LNCaP clone FGC (cell line): ENCODE results near the gene AP1S1.
A peak's percentile ranks its signal among the peaks of the same experiment; 100 is the strongest.

ENCODE experiments used
- DNase-seq: peaks from one replicate; pipeline ENCODE4 v3.0.0-alpha.2; 2011; ENCODE audit warnings: low read depth
- H3K4me3 ChIP-seq: 2 replicates; pipeline ENCODE4 v1.5.1; 2011; ENCODE audit warnings: mild to moderate bottlenecking, low read depth, low read length, control low read depth
- TF ChIP-seq, protein P1 (sequence below): IDR thresholded peaks from 2 replicates; pipeline ENCODE4 v1.5.1; 2012; ENCODE audit warnings: mild to moderate bottlenecking; ENCODE audit not compliant: control insufficient read depth, insufficient read depth; ENCODE audit errors: extremely low read depth

The AP1S1 gene

DNA sequence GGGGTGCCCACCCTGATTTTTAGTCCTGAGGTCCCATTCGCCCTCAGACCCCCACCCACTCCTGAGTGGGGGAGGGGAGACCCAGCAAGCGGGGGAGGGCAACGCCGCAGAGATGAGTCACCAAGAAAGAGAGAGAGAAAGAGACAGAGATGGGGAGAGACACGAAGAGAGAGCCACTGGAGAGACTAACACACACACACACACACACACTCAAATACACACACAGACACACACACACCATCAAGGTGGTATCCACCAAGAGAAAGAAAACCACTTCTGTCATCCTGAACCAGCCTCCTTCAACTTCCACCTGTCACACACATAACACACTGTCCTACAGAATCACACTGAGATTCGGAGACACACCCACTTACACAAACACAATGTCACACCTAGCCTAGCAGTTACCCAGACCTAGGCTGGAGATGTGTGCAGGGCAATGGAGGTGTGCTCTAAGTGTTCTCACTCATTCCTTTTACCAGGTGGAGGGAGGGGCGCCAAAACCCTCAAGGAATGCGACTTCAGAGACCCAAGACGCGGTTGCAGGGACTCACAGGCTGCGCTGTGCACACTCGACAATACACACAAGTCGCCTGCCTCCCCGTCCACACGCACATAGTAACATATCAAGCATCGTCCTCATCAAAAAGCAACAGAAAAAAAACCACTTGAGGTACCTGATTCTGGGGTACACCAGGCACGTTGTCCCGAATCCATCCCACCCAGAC lies 15.0 kb downstream of the AP1S1 start:
- H3K4me3 ChIP-seq = no peak overlapping the region
- DNase-seq = no peak
- TF ChIP-seq, protein P1, sequence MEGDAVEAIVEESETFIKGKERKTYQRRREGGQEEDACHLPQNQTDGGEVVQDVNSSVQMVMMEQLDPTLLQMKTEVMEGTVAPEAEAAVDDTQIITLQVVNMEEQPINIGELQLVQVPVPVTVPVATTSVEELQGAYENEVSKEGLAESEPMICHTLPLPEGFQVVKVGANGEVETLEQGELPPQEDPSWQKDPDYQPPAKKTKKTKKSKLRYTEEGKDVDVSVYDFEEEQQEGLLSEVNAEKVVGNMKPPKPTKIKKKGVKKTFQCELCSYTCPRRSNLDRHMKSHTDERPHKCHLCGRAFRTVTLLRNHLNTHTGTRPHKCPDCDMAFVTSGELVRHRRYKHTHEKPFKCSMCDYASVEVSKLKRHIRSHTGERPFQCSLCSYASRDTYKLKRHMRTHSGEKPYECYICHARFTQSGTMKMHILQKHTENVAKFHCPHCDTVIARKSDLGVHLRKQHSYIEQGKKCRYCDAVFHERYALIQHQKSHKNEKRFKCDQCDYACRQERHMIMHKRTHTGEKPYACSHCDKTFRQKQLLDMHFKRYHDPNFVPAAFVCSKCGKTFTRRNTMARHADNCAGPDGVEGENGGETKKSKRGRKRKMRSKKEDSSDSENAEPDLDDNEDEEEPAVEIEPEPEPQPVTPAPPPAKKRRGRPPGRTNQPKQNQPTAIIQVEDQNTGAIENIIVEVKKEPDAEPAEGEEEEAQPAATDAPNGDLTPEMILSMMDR = no peak

DNA sequence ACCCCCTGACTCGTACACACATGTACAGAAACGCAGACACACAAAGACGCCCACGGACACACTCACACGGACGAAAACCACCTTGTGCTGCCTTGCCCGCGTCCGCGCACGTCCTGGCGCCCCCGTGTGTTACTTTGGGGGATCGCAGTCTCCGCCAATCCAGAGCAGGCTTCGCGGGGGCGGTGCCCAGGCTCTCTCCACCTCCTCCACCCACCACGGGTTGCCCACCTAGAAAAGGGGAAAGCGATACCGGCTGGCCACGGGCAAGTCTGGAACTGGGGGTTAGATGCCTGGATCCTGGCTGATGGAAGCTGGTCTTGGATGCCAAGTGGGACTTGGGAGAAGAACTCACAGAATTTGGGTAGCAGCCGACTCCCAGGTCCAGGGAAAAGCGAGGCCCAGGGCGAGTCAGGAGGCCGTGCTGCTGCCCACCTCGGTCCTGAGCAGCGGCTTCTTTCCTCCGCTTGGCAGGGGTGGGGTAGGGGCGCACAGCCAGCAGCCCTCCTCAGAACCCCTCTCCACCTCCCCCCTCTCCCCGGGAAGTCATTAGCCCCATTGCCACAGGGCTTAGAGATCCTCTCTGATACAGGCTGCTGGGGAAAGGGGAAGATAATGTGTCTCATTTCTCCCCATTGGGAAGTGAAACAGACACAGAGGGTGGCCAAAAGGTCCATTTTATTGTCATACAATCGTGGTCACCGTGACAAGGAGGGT lies 15.7 kb downstream of the AP1S1 start:
- no peak for DNase-seq
- TF ChIP-seq, protein P1 = peak; percentile 93
- H3K4me3 ChIP-seq = no peak overlapping the region

DNA sequence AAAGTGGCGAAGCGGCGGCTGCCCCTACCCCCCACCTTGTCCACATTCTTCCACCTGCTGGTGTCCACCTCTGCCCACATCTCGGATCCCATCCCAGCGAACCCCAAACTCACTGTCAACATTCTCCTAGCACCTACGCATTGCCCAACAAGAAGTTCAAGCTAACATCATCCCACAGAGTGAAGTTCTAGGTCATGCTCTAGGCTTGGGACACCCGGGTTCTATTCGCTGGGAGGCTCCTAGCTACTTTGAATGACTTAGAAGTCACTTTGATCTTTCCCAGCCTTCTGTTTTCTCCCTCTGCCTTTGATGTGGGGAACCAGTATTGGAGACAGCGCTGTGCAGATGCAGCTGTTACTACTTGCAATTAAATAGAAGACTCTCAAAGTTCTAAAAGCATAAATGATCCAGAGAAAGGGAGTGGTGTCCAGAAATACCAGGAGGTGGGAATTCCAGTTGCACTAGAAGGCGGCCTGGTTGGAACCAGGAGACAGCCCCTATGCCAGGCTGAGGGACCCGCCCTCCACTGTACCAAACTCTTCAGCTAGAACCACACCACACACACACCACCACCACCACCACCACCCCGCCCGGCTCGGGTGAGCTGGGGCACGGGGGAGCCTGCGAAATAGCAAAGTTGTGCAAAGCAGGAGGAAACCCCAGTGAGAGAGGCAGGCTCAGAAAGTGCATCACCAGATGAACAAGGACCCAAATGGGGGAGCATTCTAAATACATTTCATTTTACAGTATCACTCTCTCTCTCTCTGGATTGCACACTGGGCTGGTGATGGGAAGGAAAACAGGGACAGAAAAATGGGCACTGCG lies 16.6 kb downstream of the AP1S1 start:
- H3K4me3 ChIP-seq = no peak overlapping the region
- no peak for DNase-seq
- TF ChIP-seq, protein P1 = no peak

DNA sequence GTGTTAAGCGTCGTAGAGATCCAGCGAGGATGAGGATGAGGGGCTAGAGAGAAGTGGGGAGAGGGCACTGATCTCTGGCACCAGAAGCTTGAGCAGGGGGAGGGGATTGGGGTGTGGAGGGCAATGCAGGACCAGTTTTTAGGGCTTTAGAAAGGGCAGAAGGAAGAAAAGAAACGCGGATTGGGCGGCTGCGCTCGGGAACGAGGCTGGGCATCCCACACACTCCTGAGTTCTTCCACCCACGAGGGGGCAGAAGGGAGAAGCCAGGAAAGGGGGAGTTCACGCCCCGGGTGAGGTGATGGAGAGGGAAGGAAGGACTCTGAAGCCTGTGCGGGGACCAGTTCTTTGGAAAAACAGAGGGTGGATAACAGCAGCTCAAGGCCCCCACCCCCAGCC lies 17.2 kb downstream of the AP1S1 start:
- no peak for DNase-seq
- TF ChIP-seq, protein P1 = no peak
- H3K4me3 ChIP-seq = no peak overlapping the region

DNA sequence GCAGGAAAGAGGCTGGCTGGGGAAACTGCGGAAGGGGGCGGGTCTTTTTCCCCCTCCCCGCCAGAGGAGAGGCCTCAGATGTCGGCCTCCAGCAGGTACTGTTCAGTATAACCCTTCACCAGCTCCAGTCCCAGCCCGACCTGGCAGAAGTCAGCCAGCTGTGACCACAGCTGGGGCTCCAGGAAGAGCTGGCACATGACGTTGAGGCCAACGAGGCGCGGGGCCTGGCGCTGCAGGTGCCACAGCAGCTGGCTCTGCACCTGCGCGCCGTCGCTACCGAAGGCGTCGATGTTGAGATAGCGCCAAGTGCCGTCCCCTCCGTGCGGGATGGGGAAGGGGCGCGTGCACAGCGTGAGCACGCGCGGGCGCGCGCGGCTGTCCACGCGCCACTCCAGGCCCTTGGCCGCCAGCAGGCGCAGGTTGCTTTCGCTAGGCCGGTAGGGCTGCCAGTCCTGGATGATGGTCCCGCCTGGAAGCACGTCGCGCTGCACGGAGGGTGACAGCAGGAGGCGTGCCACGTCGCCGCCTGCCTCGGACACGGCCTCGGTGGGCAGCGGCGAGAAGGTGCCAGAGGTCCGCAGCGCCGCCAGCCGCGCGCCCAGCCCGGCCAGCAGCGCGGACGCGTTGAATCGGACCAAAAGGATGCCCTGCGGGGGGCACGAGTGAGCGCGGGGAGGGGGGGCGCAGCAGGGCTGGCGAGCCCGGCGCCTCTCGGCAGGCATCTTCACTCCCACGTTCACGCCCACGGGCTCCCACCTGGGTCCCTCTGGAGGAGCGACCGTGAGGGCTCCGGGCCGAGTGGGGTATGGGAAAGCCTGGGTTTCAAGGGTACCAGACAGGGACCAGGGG lies 18.0 kb downstream of the AP1S1 start:
- DNase-seq = no peak
- TF ChIP-seq, protein P1 = no peak
- no peak overlapping the region for H3K4me3 ChIP-seq
